A673 (cell line): ENCODE data around the gene TSPAN5. TPM values are rescaled to one million over a fixed set of nuclear protein-coding genes. Genes with fewer than 3 reads are reported as not detected.

Source experiments
- BruUV-seq: library from RNA; stranded (reverse); fragments of 400-500 nt; replicated peaks from 2 replicates; lab custom pipeline; 2021; lab: Mats Ljungman, UMichigan
- CTCF ChIA-PET: fragments of 300-600 bp; sonication (Branson Sonifier 250); formaldehyde crosslinking; loops from one replicate; lab custom pipeline; 2022; ENCODE audit warnings: antibody characterized with exemption; lab: Charles Lee
- POLR2A ChIA-PET: fragments of 300-600 bp; sonication (Branson Sonifier 250); formaldehyde crosslinking; loops from one replicate; lab custom pipeline; 2022; ENCODE audit warnings: antibody characterized with exemption; ENCODE audit not compliant: low non-redundant PET; lab: Charles Lee
- DNase-seq: peaks from one replicate; pipeline ENCODE4 v3.0.0-alpha.2; 2015; ENCODE audit warnings: low spot score
- H3K27ac ChIP-seq: fragments of 200-600 bp; sonication (generic); 2 replicates; pipeline ENCODE4 v1.5.1; 2016; ENCODE audit warnings: mixed run types, low read depth, mild to moderate bottlenecking, mixed read lengths, antibody characterized with exemption, low read length; ENCODE audit not compliant: poor library complexity, severe bottlenecking
- H3K27me3 ChIP-seq: fragments of 200-600 bp; sonication (generic); replicated peaks from 2 replicates; pipeline ENCODE4 v1.6.1; 2017; ENCODE audit warnings: mixed run types, low read depth, mild to moderate bottlenecking, mixed read lengths, antibody characterized with exemption, low read length; ENCODE audit not compliant: insufficient read depth, poor library complexity
- H3K36me3 ChIP-seq: fragments of 200-600 bp; sonication (generic); 2 replicates; pipeline ENCODE4 v1.6.1; 2016; ENCODE audit warnings: mixed run types, mild to moderate bottlenecking, mixed read lengths, antibody characterized with exemption, low read length; ENCODE audit not compliant: insufficient read depth, poor library complexity, severe bottlenecking
- H3K4me1 ChIP-seq: fragments of 200-600 bp; sonication (generic); 2 replicates; pipeline ENCODE4 v1.6.1; 2017; ENCODE audit warnings: mixed run types, mild to moderate bottlenecking, mixed read lengths, antibody characterized with exemption, low read length; ENCODE audit not compliant: insufficient read depth, poor library complexity, severe bottlenecking
- H3K4me3 ChIP-seq: fragments of 200-600 bp; sonication (generic); 2 replicates; pipeline ENCODE4 v1.5.1; 2016; ENCODE audit warnings: low read depth, mixed run types, mild to moderate bottlenecking, mixed read lengths, low read length; ENCODE audit not compliant: poor library complexity, severe bottlenecking
- H3K9me3 ChIP-seq: fragments of 200-600 bp; sonication (generic); 2 replicates; pipeline ENCODE4 v1.6.1; 2016; ENCODE audit warnings: mixed run types, low read depth, mild to moderate bottlenecking, mixed read lengths, antibody characterized with exemption, low read length; ENCODE audit not compliant: poor library complexity, severe bottlenecking
- CTCF ChIP-seq: fragments of 300-800, 200-600 bp; sonication (generic); conservative IDR thresholded peaks from 2 replicates; pipeline ENCODE4 v1.5.1; 2017; ENCODE audit warnings: low read depth, mild to moderate bottlenecking, antibody characterized with exemption, low read length, moderate library complexity, mixed read lengths
- EZH2 ChIP-seq: fragments of 200-600 bp; sonication (generic); IDR thresholded peaks from 2 replicates; pipeline ENCODE4 v1.6.1; 2017; ENCODE audit warnings: borderline replicate concordance, low read depth, mild to moderate bottlenecking, mixed read lengths, antibody characterized with exemption, low read length; ENCODE audit not compliant: poor library complexity, severe bottlenecking
- intact Hi-C: fragments of 100-400 bp; cut with micrococcal nuclease; formaldehyde crosslinking; loops from one replicate; pipeline ENCODE4 v1.10.0; 2022; ENCODE audit not compliant: unreplicated experiment
- total RNA-seq: library from RNA; stranded (reverse); gene quantifications from 2 replicates; pipeline ENCODE4 v1.2.3, GENCODE V29; 2021

TSPAN5 gene
- total RNA-seq, 1 experiment from 2014 or later = 15.2 TPM

GRCh38 chr4:98659106-98659592 is 738 bp upstream of the TSPAN5 start:
- ChIA-PET CTCF (interaction anchor here (0.6 to 1.0 kb wide), 2 partner anchors 10 to 191 kb away, joined by 4 to 5 read pairs; no protein-coding TSS in a partner anchor), POLR2A (interaction anchor here (0.6 kb wide), 1 partner anchor 232 kb away, joined by 11 read pairs; no protein-coding TSS in a partner anchor)
- no peak overlapping the region for H3K27ac ChIP-seq
- H3K4me1 ChIP-seq = no peaks in the 10 kb centered on the region
- DNase-seq = peak; percentile 33
- intact Hi-C loops = loop anchor here (5.0 kb wide), 3 partner anchors 168 to 268 kb away; partner anchors contain the start of gene EIF4E
- no peaks in the 10 kb centered on the region for H3K36me3 ChIP-seq
- no TSS peak for BruUV-seq
- no peak for TF ChIP-seq CTCF
- TF ChIP-seq EZH2 = no peak
- peak overlapping the region; percentile 67 for H3K4me3 ChIP-seq
- H3K27me3 ChIP-seq = no peaks in the 10 kb centered on the region
- H3K9me3 ChIP-seq = no peaks in the 10 kb centered on the region

GRCh38 chr4:98657531-98658286 is 702 bp downstream of the TSPAN5 start:
- peak overlapping the region; percentile 67 for H3K4me3 ChIP-seq
- TF ChIP-seq EZH2 (no peak), CTCF (no peak)
- POLR2A ChIA-PET = no interaction called here
- H3K36me3 ChIP-seq = no peaks in the 10 kb centered on the region
- peak; percentile 52 for DNase-seq
- intact Hi-C loops = loop anchor here (5.0 kb wide), 3 partner anchors 170 to 270 kb away; partner anchors contain the start of gene EIF4E
- H3K4me1 ChIP-seq = no peaks in the 10 kb centered on the region
- TSS peak; percentile 25 for BruUV-seq
- H3K27ac ChIP-seq = peak overlapping the region; percentile 41
- CTCF ChIA-PET = interaction anchor here (1.0 kb wide), 1 partner anchor 190 kb away, joined by 4 read pairs; no protein-coding TSS in a partner anchor
- H3K27me3 ChIP-seq = no peaks in the 10 kb centered on the region
- no peaks in the 10 kb centered on the region for H3K9me3 ChIP-seq

- no peak for DNase-seq
- H3K4me1 ChIP-seq = no peaks in the 10 kb centered on the region
- no TSS peak for BruUV-seq
- no peaks in the 10 kb centered on the region for H3K27me3 ChIP-seq
- no peaks in the 10 kb centered on the region for H3K36me3 ChIP-seq
- H3K4me3 ChIP-seq = peak overlapping the region; percentile 67
- no peak for TF ChIP-seq CTCF
- no peak for TF ChIP-seq EZH2
- intact Hi-C loops = loop anchor here (5.0 kb wide), 3 partner anchors 170 to 270 kb away; partner anchors contain the start of gene EIF4E
- POLR2A ChIA-PET = no interaction called here
- H3K27ac ChIP-seq = no peak overlapping the region
- CTCF ChIA-PET = no interaction called here
- H3K9me3 ChIP-seq = no peaks in the 10 kb centered on the region
Observed at GRCh38 chr4:98656886-98657285, 1.5 kb downstream of the TSPAN5 start.
